GM23338 (cell line): ENCODE results near the gene DDX39B. TPM values are rescaled to one million over a fixed set of nuclear protein-coding genes. Genes with fewer than 3 reads are reported as not detected.

Experiments
- ATAC-seq: fragments of 200-7000 bp; cut with Tn5 transposase; 3 replicates; pipeline ENCODE4 v1.9.1; 2020
- DNase-seq: peaks from one replicate; pipeline ENCODE4 v3.0.0-alpha.2; 2015; ENCODE audit warnings: low spot score
- H2AFZ ChIP-seq: fragments of 200-600 bp; sonication (generic); 2 replicates; pipeline ENCODE4 v1.8.0; 2016; ENCODE audit warnings: antibody characterized with exemption, mild to moderate bottlenecking, moderate library complexity
- H3F3A ChIP-seq: fragments of 200-600 bp; sonication (generic); replicated peaks from 2 replicates; pipeline ENCODE4 v1.8.0; 2017; ENCODE audit warnings: antibody characterized with exemption, mixed run types, low read depth
- H3K27ac ChIP-seq: fragments of 200-600 bp; sonication (generic); 2 replicates; pipeline ENCODE4 v1.6.1; 2016; ENCODE audit warnings: low read depth
- H3K27me3 ChIP-seq: fragments of 200-600 bp; sonication (generic); 2 replicates; pipeline ENCODE4 v1.8.0; 2016; ENCODE audit warnings: mild to moderate bottlenecking, mixed run types, moderate library complexity; ENCODE audit not compliant: insufficient read depth
- H3K36me3 ChIP-seq: fragments of 200-600 bp; sonication (generic); 2 replicates; pipeline ENCODE4 v1.8.0; 2016; ENCODE audit warnings: mild to moderate bottlenecking; ENCODE audit not compliant: insufficient read depth
- H3K4me1 ChIP-seq: fragments of 200-600 bp; sonication (generic); 2 replicates; pipeline ENCODE4 v1.8.0; 2016; ENCODE audit warnings: mild to moderate bottlenecking, moderate library complexity; ENCODE audit not compliant: insufficient read depth
- H3K4me2 ChIP-seq: fragments of 200-600 bp; sonication (generic); 2 replicates; pipeline ENCODE4 v1.7.1; 2017; ENCODE audit warnings: mixed run types
- H3K4me3 ChIP-seq: fragments of 200-600 bp; sonication (generic); 2 replicates; pipeline ENCODE4 v1.6.1; 2016; ENCODE audit warnings: mixed run types
- H3K79me2 ChIP-seq: fragments of 200-600 bp; sonication (generic); replicated peaks from 2 replicates; pipeline ENCODE4 v1.8.0; 2017; ENCODE audit warnings: mild to moderate bottlenecking; ENCODE audit not compliant: insufficient read depth
- H3K9me2 ChIP-seq: fragments of 200-600 bp; sonication (generic); 2 replicates; pipeline ENCODE4 v1.8.0; 2017; ENCODE audit not compliant: insufficient read depth
- H4K20me1 ChIP-seq: fragments of 200-600 bp; sonication (generic); replicated peaks from 2 replicates; pipeline ENCODE4 v1.8.0; 2017; ENCODE audit warnings: mild to moderate bottlenecking; ENCODE audit not compliant: insufficient read depth
- H3K27ac Mint-ChIP-seq: 2 replicates; pipeline ENCODE4 v1.8.0; 2020; ENCODE audit warnings: inconsistent platforms, mild to moderate bottlenecking, moderate library complexity, mixed read lengths
- H3K27me3 Mint-ChIP-seq: 3 replicates; pipeline ENCODE4 v1.8.0; 2022; ENCODE audit warnings: low read depth, mild to moderate bottlenecking, moderate library complexity, mixed read lengths, inconsistent platforms; ENCODE audit not compliant: insufficient read depth, poor library complexity
- H3K36me3 Mint-ChIP-seq: 3 replicates; pipeline ENCODE4 v1.8.0; 2021; ENCODE audit warnings: low read depth, mild to moderate bottlenecking, inconsistent platforms, moderate library complexity, mixed read lengths
- H3K4me1 Mint-ChIP-seq: 3 replicates; pipeline ENCODE4 v1.8.0; 2020; ENCODE audit warnings: mild to moderate bottlenecking, inconsistent platforms, mixed read lengths
- H3K4me3 Mint-ChIP-seq: 3 replicates; pipeline ENCODE4 v1.8.0; 2021; ENCODE audit warnings: moderate library complexity, mild to moderate bottlenecking, inconsistent platforms, mixed read lengths
- H3K9me3 Mint-ChIP-seq: 3 replicates; pipeline ENCODE4 v1.8.0; 2020; ENCODE audit warnings: moderate library complexity, mild to moderate bottlenecking, inconsistent platforms, mixed read lengths
- CREB1 ChIP-seq: fragments of 250-450 bp; sonication (Bioruptor Pico); IDR thresholded peaks from 2 replicates; pipeline ENCODE4 v1.5.0; 2020; ENCODE audit warnings: low read depth, mild to moderate bottlenecking, moderate library complexity
- EZH2 ChIP-seq: fragments of 200-600 bp; sonication (generic); IDR thresholded peaks from one replicate; pipeline ENCODE4 v1.8.0; 2017; ENCODE audit warnings: antibody characterized with exemption, mild to moderate bottlenecking, low read depth; ENCODE audit not compliant: unreplicated experiment
- POLR2AphosphoS5 ChIP-seq: IDR thresholded peaks from 2 replicates; pipeline ENCODE4 v1.6.1; 2016; ENCODE audit warnings: antibody characterized with exemption, low read depth
- ZNF114 ChIP-seq: fragments of 250-450 bp; sonication (Bioruptor Pico); IDR thresholded peaks from 2 replicates; pipeline ENCODE4 v1.5.0; 2020; ENCODE audit warnings: mild to moderate bottlenecking, moderate library complexity
- ZNF331 ChIP-seq: fragments of 250-450 bp; sonication (Bioruptor Pico); IDR thresholded peaks from 2 replicates; pipeline ENCODE4 v1.5.0; 2020; ENCODE audit warnings: low read depth, mild to moderate bottlenecking, moderate library complexity
- ZNF462 ChIP-seq: fragments of 250-450 bp; sonication (Bioruptor Pico); IDR thresholded peaks from 2 replicates; pipeline ENCODE4 v1.5.0; 2020; ENCODE audit warnings: mild to moderate bottlenecking, moderate library complexity
- polyA plus RNA-seq: library from polyadenylated mRNA; unstranded; fragments of >200 nt; fragmentation: Nextera tagmentation; extraction: Ambion mirVana; gene quantifications from 2 replicates; pipeline ENCODE4 v1.2.1, GENCODE V29; 2016
- total RNA-seq: library from RNA; depleted of rRNA; stranded (reverse); fragments of >200 nt; shearing (Covaris generic); gene quantifications from 2 replicates; pipeline ENCODE4 v1.2.3, GENCODE V29; 2014
- TF ChIP-seq, protein P1 (sequence below): IDR thresholded peaks from one replicate; pipeline ENCODE4 v1.6.1; 2018; ENCODE audit warnings: antibody characterized with exemption; ENCODE audit not compliant: unreplicated experiment

The DDX39B gene
- total and polyA plus RNA-seq, 2 experiments from 2014 or later = 341 to 849 TPM

- no peak for TF ChIP-seq ZNF462 (CRISPR knock-in tag)
- TF ChIP-seq, protein P1, sequence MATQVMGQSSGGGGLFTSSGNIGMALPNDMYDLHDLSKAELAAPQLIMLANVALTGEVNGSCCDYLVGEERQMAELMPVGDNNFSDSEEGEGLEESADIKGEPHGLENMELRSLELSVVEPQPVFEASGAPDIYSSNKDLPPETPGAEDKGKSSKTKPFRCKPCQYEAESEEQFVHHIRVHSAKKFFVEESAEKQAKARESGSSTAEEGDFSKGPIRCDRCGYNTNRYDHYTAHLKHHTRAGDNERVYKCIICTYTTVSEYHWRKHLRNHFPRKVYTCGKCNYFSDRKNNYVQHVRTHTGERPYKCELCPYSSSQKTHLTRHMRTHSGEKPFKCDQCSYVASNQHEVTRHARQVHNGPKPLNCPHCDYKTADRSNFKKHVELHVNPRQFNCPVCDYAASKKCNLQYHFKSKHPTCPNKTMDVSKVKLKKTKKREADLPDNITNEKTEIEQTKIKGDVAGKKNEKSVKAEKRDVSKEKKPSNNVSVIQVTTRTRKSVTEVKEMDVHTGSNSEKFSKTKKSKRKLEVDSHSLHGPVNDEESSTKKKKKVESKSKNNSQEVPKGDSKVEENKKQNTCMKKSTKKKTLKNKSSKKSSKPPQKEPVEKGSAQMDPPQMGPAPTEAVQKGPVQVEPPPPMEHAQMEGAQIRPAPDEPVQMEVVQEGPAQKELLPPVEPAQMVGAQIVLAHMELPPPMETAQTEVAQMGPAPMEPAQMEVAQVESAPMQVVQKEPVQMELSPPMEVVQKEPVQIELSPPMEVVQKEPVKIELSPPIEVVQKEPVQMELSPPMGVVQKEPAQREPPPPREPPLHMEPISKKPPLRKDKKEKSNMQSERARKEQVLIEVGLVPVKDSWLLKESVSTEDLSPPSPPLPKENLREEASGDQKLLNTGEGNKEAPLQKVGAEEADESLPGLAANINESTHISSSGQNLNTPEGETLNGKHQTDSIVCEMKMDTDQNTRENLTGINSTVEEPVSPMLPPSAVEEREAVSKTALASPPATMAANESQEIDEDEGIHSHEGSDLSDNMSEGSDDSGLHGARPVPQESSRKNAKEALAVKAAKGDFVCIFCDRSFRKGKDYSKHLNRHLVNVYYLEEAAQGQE = no peak
Observed at GRCh38 chr6:31575952-31576685, 34.3 kb upstream of the DDX39B start (continued).

DNA sequence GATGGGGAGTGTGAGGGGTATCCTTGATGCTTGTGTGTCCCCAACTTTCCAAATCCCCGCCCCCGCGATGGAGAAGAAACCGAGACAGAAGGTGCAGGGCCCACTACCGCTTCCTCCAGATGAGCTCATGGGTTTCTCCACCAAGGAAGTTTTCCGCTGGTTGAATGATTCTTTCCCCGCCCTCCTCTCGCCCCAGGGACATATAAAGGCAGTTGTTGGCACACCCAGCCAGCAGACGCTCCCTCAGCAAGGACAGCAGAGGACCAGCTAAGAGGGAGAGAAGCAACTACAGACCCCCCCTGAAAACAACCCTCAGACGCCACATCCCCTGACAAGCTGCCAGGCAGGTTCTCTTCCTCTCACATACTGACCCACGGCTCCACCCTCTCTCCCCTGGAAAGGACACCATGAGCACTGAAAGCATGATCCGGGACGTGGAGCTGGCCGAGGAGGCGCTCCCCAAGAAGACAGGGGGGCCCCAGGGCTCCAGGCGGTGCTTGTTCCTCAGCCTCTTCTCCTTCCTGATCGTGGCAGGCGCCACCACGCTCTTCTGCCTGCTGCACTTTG, 33.6 kb upstream of the DDX39B start, which contains the start of gene TNF:
Gene TNF, plus strand, starts transcription at position 231 of the 567 bp plus-strand sequence. Its CDS starts 177 bp downstream, at position 408.
- no peak within 1 kb of the TSS for H3K4me3 Mint-ChIP-seq
- H3K36me3 ChIP-seq = no peaks in the 10 kb centered on the region
- TF ChIP-seq EZH2 (no peak), ZNF331 (CRISPR knock-in tag) (no peak), ZNF114 (no peak), POLR2AphosphoS5 (no peak), CREB1 (CRISPR knock-in tag) (no peak)
- TF ChIP-seq, protein P1 = no peak
- H3F3A ChIP-seq = no peaks in the 10 kb centered on the region
- H3K9me2 ChIP-seq = no peaks in the 10 kb centered on the region
- no peaks in the 10 kb centered on the region for H3K79me2 ChIP-seq
- peaks cover 14% of the 10 kb centered on the region for H3K4me1 Mint-ChIP-seq
- no peak within 1 kb of the TSS for H2AFZ ChIP-seq
- no peaks in the 10 kb centered on the region; the same call in 2 of the 3 replicates for H3K9me3 Mint-ChIP-seq
- peaks cover 29% of the 10 kb centered on the region for H3K27me3 Mint-ChIP-seq
- no peak within 1 kb of the TSS for H3K4me2 ChIP-seq
- ATAC-seq (no peak), DNase-seq (no peak)
- H3K27ac Mint-ChIP-seq = no peak within 1 kb of the TSS
- H3K36me3 Mint-ChIP-seq = no peaks in the 10 kb centered on the region; the same call in 2 of the 3 replicates
- no peak within 1 kb of the TSS for H3K4me3 ChIP-seq
- peaks cover 6% of the 10 kb centered on the region for H3K27me3 ChIP-seq
- H3K4me1 ChIP-seq = no peaks in the 10 kb centered on the region
- no peaks in the 10 kb centered on the region for H4K20me1 ChIP-seq
- H3K27ac ChIP-seq = no peak within 1 kb of the TSS
